C4-2B (cell line): Measurements from ENCODE around the gene HOXB9.

Source experiments
- H3K27ac ChIP-seq: fragments of 450-650 bp; 2 replicates; pipeline ENCODE4 v1.5.1; 2017
- CTCF ChIP-seq: fragments of 450-650 bp; conservative IDR thresholded peaks from 2 replicates; pipeline ENCODE4 v1.5.1; 2017; ENCODE audit warnings: mild to moderate bottlenecking
- ZFX ChIP-seq: fragments of 450-650 bp; IDR thresholded peaks from 2 replicates; pipeline ENCODE4 v1.6.1; 2017

HOXB9 gene

GRCh38 chr17:48605409-48605919, 20.7 kb downstream of the HOXB9 start:
- peak overlapping the region; percentile 30 for H3K27ac ChIP-seq
- no peak for TF ChIP-seq CTCF
- no peak for TF ChIP-seq ZFX

DNA sequence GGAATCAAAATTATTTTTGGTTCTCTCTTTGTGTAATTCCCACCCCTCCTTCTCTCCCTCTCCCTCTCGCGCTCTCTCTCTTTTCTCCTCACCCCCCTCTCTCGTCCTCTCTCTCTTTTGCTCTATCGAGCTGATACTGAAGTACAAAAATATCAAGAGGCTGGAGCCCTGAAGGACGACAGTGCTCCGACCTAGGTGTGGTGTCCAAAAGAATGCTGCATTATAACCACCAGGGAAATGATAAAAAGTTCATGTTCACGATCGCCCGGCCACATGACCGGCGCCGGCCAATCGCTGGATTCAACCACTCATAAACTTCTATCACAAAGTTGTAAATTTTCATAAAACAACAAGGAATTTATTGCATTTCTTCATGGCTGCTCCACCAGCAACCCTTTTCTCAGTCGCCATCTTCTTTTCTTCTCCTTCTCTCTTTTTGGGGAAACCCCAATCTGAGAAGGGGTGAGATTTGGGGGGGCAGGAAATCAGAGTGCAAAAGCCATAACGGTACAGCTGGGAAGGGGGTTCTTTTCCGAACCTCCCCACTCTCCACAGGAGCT, 21.3 kb downstream of the HOXB9 start, which contains the start of gene HOXB6:
TSS of gene HOXB6 (minus strand) at position 217 of the 560 bp plus-strand sequence. CDS start 6,836 bp downstream, outside the sequence.
- H3K27ac ChIP-seq: peak within 1 kb of the TSS; percentile 30
- TF ChIP-seq ZFX (no peak), CTCF (no peak)

GRCh38 chr17:48603959-48604769, 22.0 kb downstream of the HOXB9 start:
- peak overlapping the region; percentile 30 for H3K27ac ChIP-seq
- TF ChIP-seq CTCF (no peak), ZFX (no peak)

DNA sequence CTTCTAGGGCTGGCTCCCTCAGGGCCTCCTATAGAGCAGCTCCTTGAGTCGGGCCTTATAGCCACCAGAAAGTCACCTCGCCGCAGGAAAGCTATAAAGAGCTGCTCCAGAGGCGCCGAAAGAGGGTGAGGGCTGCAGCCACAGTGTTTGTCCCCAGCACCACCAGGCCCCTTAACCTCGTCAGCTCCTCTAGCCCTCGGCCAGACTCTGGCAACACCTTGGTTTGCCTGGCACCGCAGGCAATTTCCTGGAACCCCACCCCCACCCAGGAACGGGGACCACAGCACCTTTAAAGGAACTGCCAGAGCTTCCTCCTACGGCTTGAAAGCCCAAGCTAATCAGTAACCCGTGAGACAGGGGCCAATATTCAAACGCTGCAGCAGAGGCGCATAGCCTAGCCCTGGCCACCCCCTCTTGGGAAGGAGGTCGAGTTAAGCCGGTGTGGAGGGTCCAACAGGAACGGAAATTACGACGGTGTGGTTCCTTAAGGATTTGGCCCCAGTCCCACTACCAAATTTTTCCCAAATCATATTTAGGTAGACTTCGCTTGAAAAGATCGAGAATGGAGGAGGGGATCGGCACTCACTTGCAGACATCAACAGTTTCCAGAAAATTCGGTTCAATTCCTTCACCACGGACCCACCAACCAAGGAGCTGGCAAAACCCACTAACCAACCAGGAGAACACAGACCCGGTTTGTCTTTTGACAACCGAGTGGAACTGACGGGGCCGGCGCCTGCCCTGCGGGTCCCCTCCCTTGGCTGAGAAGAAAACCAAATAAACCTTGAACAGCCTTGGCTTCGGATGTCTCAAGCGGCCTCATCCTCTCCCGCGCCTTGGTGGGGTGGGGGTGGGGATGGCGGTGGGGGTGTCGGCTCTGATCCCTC, 24.4 kb downstream of the HOXB9 start:
- TF ChIP-seq ZFX (no peak), CTCF (no peak)
- no peak overlapping the region for H3K27ac ChIP-seq

DNA sequence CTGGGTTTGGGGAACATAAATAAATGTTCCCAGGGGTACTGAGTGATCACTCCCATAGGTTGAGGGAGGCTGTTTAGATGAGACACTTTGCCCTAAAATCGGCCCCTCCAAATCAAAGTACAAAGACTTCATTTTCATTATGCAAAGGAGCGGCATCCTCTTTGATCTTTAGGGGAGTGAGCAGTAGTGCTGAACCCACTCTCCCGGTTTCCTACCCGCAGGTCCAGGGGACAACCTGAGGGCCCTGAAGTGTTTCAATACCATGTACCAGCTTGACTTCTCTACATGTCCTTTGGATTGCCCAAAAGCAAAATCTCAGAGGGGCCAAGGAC, 25.0 kb downstream of the HOXB9 start:
- TF ChIP-seq ZFX: no peak
- TF ChIP-seq CTCF: no peak
- no peak overlapping the region for H3K27ac ChIP-seq

DNA sequence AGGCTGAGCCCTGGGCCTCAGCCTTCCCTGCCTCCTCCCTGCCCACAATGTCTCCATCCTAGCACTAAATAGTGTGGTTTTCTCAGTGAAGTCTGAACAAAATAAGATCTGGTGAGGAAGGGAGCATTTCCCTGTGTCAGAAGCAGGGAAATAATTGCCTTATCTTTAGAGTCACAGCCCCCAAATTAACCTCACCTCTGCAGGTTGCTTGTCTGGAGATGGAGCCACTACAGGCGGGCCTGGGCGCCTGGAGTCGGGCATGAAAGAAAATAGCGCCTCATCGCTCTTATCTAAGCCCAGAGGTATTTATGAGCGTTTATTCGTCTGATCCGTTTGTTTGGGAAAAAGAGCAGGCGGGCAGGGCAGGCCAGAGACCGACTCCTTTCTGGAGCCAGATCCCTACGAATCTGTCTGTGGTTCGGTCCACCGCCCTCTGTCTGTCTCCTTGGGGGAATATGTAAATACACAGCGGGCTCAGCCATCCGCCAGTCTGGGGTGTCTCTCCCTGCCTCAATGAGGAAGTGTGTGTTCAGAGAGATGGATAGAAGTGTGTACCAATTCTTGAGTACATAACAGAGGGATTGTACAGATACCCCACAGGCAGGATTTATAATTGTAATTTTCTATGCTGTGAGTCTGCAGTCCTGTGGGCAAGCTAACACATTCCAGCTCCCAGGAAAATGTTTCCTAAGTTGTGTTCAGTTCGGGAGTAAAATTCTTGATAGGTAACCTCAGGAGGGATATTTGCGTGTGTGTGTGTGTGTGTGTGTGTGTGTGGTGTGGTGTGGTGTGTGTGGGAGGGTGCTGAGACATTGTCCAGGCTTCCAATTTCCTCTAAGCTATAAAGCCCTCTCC, 25.7 kb downstream of the HOXB9 start:
- no peak overlapping the region for H3K27ac ChIP-seq
- TF ChIP-seq CTCF: no peak
- TF ChIP-seq ZFX: no peak
